Lower leg skin (tissue), 3 donors: Measurements from ENCODE around the gene CC2D2B.

Source experiments
- POLR2A ChIP-seq, 2 donors: fragments of 450-650 bp; IDR thresholded peaks; one replicate each; pipeline ENCODE4 v1.6.1; 2016 to 2017; ENCODE audit warnings: antibody characterized with exemption in 2 of 2, mild to moderate bottlenecking in 1 of 2, moderate library complexity in 1 of 2
- TF ChIP-seq, protein P1 (sequence below), 3 donors: fragments of 450-650 bp; IDR thresholded peaks; one replicate each; pipeline ENCODE4 v1.5.1; 2016; ENCODE audit warnings: antibody characterized with exemption in 3 of 3, mild to moderate bottlenecking in 3 of 3, moderate library complexity in 2 of 3

DNA sequence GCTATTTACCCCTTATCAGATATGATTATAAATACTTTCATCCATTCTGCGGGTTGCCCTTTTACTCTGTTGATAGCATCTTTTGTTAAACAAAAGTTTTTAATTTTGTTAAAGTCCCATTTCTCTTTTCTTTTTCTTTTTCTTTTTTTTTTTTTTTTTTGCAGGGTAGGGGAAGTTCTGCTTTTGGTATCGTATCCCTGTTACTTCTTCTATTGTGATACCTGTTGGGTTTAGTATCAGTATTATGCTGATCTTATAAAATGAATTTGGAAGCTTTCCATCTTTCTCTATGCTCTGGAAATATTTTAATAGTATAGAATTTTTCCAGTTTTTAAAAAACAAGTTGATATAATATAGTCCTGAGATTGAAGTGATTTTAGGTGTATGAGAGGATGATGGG, 141.6 kb downstream of the CC2D2B start:
- TF ChIP-seq, protein P1, sequence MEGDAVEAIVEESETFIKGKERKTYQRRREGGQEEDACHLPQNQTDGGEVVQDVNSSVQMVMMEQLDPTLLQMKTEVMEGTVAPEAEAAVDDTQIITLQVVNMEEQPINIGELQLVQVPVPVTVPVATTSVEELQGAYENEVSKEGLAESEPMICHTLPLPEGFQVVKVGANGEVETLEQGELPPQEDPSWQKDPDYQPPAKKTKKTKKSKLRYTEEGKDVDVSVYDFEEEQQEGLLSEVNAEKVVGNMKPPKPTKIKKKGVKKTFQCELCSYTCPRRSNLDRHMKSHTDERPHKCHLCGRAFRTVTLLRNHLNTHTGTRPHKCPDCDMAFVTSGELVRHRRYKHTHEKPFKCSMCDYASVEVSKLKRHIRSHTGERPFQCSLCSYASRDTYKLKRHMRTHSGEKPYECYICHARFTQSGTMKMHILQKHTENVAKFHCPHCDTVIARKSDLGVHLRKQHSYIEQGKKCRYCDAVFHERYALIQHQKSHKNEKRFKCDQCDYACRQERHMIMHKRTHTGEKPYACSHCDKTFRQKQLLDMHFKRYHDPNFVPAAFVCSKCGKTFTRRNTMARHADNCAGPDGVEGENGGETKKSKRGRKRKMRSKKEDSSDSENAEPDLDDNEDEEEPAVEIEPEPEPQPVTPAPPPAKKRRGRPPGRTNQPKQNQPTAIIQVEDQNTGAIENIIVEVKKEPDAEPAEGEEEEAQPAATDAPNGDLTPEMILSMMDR (IDR thresholded peaks at IDR 0.05): no peak
- no peak for TF ChIP-seq POLR2A (IDR thresholded peaks at IDR 0.05)
